DND-41 (cell line): ENCODE measurements around the gene MGAT4C.

ENCODE experiments used
- ATAC-seq: fragments of 200-7000 bp; cut with Tn5 transposase; 3 replicates; pipeline ENCODE4 v1.9.1; 2021; ENCODE audit warnings: low read depth; ENCODE audit not compliant: insufficient read depth
- DNase-seq: peaks from one replicate; pipeline ENCODE4 v3.0.0-alpha.2; 2020
- H2AFZ ChIP-seq: 2 replicates; pipeline ENCODE4 v1.6.0; 2012; ENCODE audit warnings: low read depth, low read length
- H3K27ac ChIP-seq: 2 replicates; pipeline ENCODE4 v1.5.1; 2012; ENCODE audit warnings: low read length, inconsistent platforms
- H3K27me3 ChIP-seq: fragments of 200-600 bp; sonication (generic); 2 replicates; pipeline ENCODE4 v1.6.0; 2012; ENCODE audit warnings: low read length, mild to moderate bottlenecking, inconsistent platforms; ENCODE audit not compliant: insufficient read depth, poor library complexity
- H3K36me3 ChIP-seq: 2 replicates; pipeline ENCODE4 v1.5.1; 2012; ENCODE audit warnings: low read length, inconsistent platforms; ENCODE audit not compliant: insufficient read depth
- H3K4me1 ChIP-seq: 2 replicates; pipeline ENCODE4 v1.5.1; 2012; ENCODE audit warnings: mild to moderate bottlenecking, low read length; ENCODE audit not compliant: insufficient read depth
- H3K4me2 ChIP-seq: 2 replicates; pipeline ENCODE4 v1.6.0; 2012; ENCODE audit warnings: mild to moderate bottlenecking, moderate library complexity, low read length, inconsistent platforms; ENCODE audit not compliant: insufficient read depth
- H3K4me3 ChIP-seq, 2 experiments: fragments of 200-600 bp in 1 of 2; shearing (Covaris generic) in 1 of 2; 2 replicates each; pipeline ENCODE4 v1.5.1; 2012 to 2016; ENCODE audit warnings: inconsistent platforms in 2 of 2, low read length in 2 of 2, mild to moderate bottlenecking in 2 of 2, low read depth in 1 of 2, moderate library complexity in 1 of 2
- H3K79me2 ChIP-seq: 2 replicates; pipeline ENCODE4 v1.6.0; 2012; ENCODE audit warnings: low read length, inconsistent platforms; ENCODE audit not compliant: insufficient read depth
- H3K9ac ChIP-seq: 2 replicates; pipeline ENCODE4 v1.6.0; 2012; ENCODE audit warnings: low read depth, mild to moderate bottlenecking, inconsistent platforms, low read length, moderate library complexity
- H3K9me3 ChIP-seq: 2 replicates; pipeline ENCODE4 v1.5.1; 2012; ENCODE audit warnings: low read length, moderate library complexity, mild to moderate bottlenecking, inconsistent platforms; ENCODE audit not compliant: insufficient read depth, severe bottlenecking
- H4K20me1 ChIP-seq: 2 replicates; pipeline ENCODE4 v1.6.0; 2012; ENCODE audit warnings: low read length; ENCODE audit not compliant: insufficient read depth
- EZH2 ChIP-seq: IDR thresholded peaks from 3 replicates; pipeline ENCODE4 v1.6.1; 2012; ENCODE audit warnings: borderline replicate concordance, low read depth, mild to moderate bottlenecking, moderate library complexity, low read length, inconsistent platforms; ENCODE audit not compliant: severe bottlenecking
- TF ChIP-seq, protein P1 (sequence below): IDR thresholded peaks from 2 replicates; pipeline ENCODE4 v1.5.1; 2012; ENCODE audit warnings: borderline replicate concordance, low read length, moderate library complexity, mild to moderate bottlenecking; ENCODE audit not compliant: poor library complexity, severe bottlenecking; ENCODE audit errors: extremely low read depth

Gene MGAT4C

DNA sequence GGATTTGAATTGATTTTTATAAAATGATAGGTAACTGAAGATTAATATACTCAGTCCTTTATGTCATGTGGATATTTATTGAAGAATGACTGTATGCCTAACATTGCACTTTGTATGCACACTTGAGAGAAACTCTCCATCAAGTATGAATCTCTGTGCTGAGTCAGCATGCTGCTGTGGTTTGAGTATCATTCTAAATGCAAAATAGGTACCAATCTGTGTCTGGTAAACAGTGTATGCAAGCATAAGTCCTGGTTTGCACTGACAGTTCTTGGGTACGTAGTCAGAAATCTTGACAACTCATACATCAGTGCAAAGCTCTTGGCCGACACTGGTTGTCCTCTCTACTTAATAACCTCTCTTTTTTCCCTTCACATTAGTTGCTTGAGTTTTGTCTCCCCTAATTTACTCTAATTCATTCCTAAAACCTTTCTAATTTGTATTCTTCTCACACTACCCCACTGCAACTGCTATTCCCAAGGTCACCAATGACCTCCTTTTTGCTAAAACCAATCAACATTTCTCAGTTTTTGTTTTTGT, 21.8 kb downstream of the MGAT4C start:
- H3K4me2 ChIP-seq: no peak overlapping the region
- no peaks in the 10 kb centered on the region for H3K4me1 ChIP-seq
- no peaks in the 10 kb centered on the region for H3K27me3 ChIP-seq
- TF ChIP-seq EZH2: no peak
- TF ChIP-seq, protein P1, sequence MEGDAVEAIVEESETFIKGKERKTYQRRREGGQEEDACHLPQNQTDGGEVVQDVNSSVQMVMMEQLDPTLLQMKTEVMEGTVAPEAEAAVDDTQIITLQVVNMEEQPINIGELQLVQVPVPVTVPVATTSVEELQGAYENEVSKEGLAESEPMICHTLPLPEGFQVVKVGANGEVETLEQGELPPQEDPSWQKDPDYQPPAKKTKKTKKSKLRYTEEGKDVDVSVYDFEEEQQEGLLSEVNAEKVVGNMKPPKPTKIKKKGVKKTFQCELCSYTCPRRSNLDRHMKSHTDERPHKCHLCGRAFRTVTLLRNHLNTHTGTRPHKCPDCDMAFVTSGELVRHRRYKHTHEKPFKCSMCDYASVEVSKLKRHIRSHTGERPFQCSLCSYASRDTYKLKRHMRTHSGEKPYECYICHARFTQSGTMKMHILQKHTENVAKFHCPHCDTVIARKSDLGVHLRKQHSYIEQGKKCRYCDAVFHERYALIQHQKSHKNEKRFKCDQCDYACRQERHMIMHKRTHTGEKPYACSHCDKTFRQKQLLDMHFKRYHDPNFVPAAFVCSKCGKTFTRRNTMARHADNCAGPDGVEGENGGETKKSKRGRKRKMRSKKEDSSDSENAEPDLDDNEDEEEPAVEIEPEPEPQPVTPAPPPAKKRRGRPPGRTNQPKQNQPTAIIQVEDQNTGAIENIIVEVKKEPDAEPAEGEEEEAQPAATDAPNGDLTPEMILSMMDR: no peak
- H2AFZ ChIP-seq: no peak overlapping the region
- no peak overlapping the region for H3K27ac ChIP-seq
- no peak overlapping the region for H3K4me3 ChIP-seq
- H3K9me3 ChIP-seq: no peaks in the 10 kb centered on the region
- no peak for DNase-seq
- no peaks in the 10 kb centered on the region for H3K36me3 ChIP-seq
- H3K79me2 ChIP-seq: no peaks in the 10 kb centered on the region
- H3K9ac ChIP-seq: no peak overlapping the region
- H4K20me1 ChIP-seq: no peaks in the 10 kb centered on the region
- ATAC-seq: no peak

DNA sequence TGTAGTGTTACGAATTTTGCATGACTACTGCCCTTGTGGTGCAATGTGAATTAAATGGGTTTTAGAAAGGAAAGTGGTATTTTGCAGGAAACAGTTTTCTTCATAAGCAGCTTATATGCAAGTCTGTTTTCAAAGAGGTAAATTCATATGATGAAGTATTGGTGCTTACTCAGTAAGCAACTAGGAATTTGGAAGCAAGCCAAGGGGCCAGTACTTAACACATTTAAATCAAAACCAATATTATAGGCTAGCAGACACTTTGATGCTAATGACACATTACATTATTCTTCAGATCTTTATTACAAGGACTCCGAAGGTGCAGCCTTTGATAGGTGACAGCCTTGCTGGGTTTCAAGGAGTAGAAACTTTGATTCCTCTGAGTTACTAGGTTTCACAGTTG, 23.1 kb downstream of the MGAT4C start:
- Histone ChIP-seq H3K9ac (no peak overlapping the region), H2AFZ (no peak overlapping the region), H4K20me1 (no peaks in the 10 kb centered on the region), H3K27me3 (no peaks in the 10 kb centered on the region), H3K4me2 (no peak overlapping the region), H3K4me3 (no peak overlapping the region), H3K9me3 (no peaks in the 10 kb centered on the region), H3K36me3 (no peaks in the 10 kb centered on the region), H3K79me2 (no peaks in the 10 kb centered on the region), H3K27ac (no peak overlapping the region), H3K4me1 (no peaks in the 10 kb centered on the region)
- TF ChIP-seq EZH2: no peak
- TF ChIP-seq, protein P1: no peak
- DNase-seq (no peak), ATAC-seq (no peak)

DNA sequence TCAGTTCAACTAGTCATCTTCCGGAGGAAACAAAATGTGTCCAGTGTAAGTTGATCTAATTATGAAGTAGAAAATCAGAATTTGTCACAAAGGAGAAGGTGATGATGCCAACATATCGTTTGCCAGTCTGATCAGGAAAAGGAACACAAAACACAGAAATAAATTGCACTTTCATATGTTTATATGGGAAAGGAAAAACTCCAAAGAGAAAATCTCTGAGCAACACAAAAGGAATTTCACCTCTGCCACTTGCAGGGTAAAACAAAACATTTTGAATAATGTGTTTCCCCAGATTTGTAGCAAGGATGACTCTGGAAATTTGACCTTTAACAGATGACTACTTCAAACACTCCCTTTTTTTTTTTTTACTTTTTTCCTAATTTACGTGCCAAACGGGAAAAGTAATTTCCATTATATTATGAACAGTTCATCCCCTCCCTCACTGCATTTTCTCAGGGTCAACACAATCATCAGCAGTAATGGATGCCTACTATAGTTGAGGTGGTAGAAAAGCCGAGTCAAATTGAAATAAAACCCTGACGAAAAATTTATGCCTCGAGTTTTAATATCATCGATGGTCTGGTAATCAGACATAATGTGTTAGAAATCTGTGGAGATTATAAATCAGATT, 25.6 kb downstream of the MGAT4C start:
- Histone ChIP-seq H3K4me3 (no peak overlapping the region), H3K9me3 (no peaks in the 10 kb centered on the region), H3K27me3 (no peaks in the 10 kb centered on the region), H3K9ac (no peak overlapping the region), H3K4me1 (no peaks in the 10 kb centered on the region), H3K79me2 (no peaks in the 10 kb centered on the region), H3K4me2 (no peak overlapping the region), H4K20me1 (no peaks in the 10 kb centered on the region), H2AFZ (no peak overlapping the region), H3K36me3 (no peaks in the 10 kb centered on the region), H3K27ac (no peak overlapping the region)
- DNase-seq (no peak), ATAC-seq (no peak)
- TF ChIP-seq EZH2: no peak
- TF ChIP-seq, protein P1: no peak
